Keratinocyte (primary cell): Measurements from ENCODE around the gene PARD3B.

Experiments used
- EZH2 ChIP-seq: IDR thresholded peaks from one replicate; pipeline ENCODE4 v1.6.1; 2012; ENCODE audit warnings: inconsistent platforms, mild to moderate bottlenecking, low read length, moderate library complexity
- TF ChIP-seq, protein P1 (sequence below), 3 experiments: IDR thresholded peaks in 1 of 3; conservative IDR thresholded peaks in 1 of 3; optimal IDR thresholded peaks in 1 of 3; 2 replicates in 2 of 3; 3 replicates in 1 of 3; pipeline versions ENCODE3 to v1.5.1; 2011; ENCODE audit warnings: low read length in 3 of 3, mild to moderate bottlenecking in 3 of 3, moderate library complexity in 2 of 3, control low read depth in 1 of 3, inconsistent platforms in 1 of 3; ENCODE audit not compliant: insufficient read depth in 2 of 3; ENCODE audit errors: extremely low read depth in 1 of 3

DNA sequence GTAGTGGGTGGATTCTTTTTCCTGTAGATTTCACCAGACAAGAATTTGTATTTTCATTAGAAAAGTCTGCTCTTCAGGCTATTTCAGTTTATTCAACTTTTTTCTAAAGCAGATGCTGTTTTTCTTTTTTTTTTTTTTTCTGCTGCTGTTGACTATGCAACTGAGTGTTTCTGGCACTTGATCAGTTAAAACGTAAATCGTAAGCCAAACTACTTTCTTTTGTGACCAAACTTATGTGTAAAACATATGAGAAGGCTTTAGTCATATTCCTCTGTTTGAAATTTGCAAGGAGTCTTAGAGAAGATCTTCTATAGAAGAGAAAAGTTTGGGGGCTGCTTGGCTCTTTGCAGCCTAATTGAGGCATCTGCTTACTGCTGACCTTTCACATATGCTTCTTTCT is 170.1 kb downstream of the PARD3B start:
- TF ChIP-seq, protein P1, sequence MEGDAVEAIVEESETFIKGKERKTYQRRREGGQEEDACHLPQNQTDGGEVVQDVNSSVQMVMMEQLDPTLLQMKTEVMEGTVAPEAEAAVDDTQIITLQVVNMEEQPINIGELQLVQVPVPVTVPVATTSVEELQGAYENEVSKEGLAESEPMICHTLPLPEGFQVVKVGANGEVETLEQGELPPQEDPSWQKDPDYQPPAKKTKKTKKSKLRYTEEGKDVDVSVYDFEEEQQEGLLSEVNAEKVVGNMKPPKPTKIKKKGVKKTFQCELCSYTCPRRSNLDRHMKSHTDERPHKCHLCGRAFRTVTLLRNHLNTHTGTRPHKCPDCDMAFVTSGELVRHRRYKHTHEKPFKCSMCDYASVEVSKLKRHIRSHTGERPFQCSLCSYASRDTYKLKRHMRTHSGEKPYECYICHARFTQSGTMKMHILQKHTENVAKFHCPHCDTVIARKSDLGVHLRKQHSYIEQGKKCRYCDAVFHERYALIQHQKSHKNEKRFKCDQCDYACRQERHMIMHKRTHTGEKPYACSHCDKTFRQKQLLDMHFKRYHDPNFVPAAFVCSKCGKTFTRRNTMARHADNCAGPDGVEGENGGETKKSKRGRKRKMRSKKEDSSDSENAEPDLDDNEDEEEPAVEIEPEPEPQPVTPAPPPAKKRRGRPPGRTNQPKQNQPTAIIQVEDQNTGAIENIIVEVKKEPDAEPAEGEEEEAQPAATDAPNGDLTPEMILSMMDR (optimal IDR thresholded peaks at IDR 0.05 in 1 of 3, IDR thresholded peaks at IDR 0.05 in 1 of 3, conservative IDR thresholded peaks at IDR 0.05 in 1 of 3; ENCODE audit: extremely low read depth in 1 of 3, insufficient read depth in 2 of 3, low read length in 3 of 3): no peak
- TF ChIP-seq EZH2: no peak
